ENCODE measurements around the gene AUH.

DNA sequence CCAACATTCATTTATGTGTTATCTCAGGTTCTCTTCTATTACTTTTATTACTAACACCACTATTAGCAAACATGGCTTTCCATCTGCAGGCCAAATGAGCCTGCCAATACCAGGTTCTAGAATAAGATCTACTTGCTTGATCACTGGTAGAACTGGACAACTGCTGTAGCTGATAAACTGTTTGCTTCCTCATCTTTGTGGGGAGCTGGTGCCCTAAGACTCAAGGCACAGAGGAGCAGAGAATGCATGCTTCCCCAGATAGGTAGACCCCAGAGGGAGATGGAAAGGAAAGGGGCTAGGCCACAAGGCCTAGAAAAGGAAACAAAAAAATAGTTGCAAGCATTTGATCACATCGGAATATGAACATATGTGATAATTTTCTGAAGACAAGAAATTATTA lies 30.7 kb upstream of the AUH start:
- no peak for TF ChIP-seq HOMEZ (CRISPR knock-in tag; IDR thresholded peaks at IDR 0.05)
- no peak for TF ChIP-seq POLR2AphosphoS5 (IDR thresholded peaks at IDR 0.05; ENCODE audit: control insufficient read depth, insufficient read depth, low read depth, low read length)
- TF ChIP-seq SMAD3 (CRISPR knock-in tag; conservative IDR thresholded peaks at IDR 0.05), result no peak
- no peak for TF ChIP-seq SREBF2 (CRISPR knock-in tag; IDR thresholded peaks at IDR 0.05)
- TF ChIP-seq NCOA6 (IDR thresholded peaks at IDR 0.05), result no peak
- TF ChIP-seq TCF7 (IDR thresholded peaks at IDR 0.05; ENCODE audit: borderline replicate concordance), result no peak

All from K562 (cell line).